ENCODE measurements around the gene GPN2.

GRCh38 chr1:26826261-26827105 lies 63.6 kb downstream of the GPN2 start, which contains the start of gene ZDHHC18:
- TF ChIP-seq GATA3 (IDR thresholded peaks at IDR 0.05; ENCODE audit: low read depth, low read length) (no peak), GATA2 (IDR thresholded peaks at IDR 0.05; ENCODE audit: low read depth, low read length) (no peak)

Measured in SH-SY5Y (cell line).